BJ (cell line): ENCODE results near the gene PRSS57. TPM values are rescaled to one million over a fixed set of nuclear protein-coding genes. Genes with fewer than 3 reads are reported as not detected.

Source experiments
- CTCF ChIA-PET: fragments of 350-600 bp; formaldehyde crosslinking; extraction: SDS; loops from one replicate; lab custom pipeline; 2021; ENCODE audit warnings: antibody characterized with exemption, inconsistent platforms; lab: Yijun Ruan, JAX
- POLR2A ChIA-PET: fragments of 300-600 bp; sonication (Branson Sonifier 250); formaldehyde crosslinking; extraction: SDS; loops from one replicate; lab custom pipeline; 2021; ENCODE audit warnings: antibody characterized with exemption; lab: Charles Lee
- DNase-seq: peaks from one replicate; pipeline ENCODE4 v3.0.0-alpha.2; 2011; ENCODE audit warnings: low read depth
- H3K27me3 ChIP-seq: 2 replicates; pipeline ENCODE4 v1.6.0; 2011; ENCODE audit warnings: low read length; ENCODE audit not compliant: control insufficient read depth, insufficient read depth
- H3K36me3 ChIP-seq: 2 replicates; pipeline ENCODE4 v1.5.1; 2011; ENCODE audit warnings: low read length; ENCODE audit not compliant: control insufficient read depth, insufficient read depth
- H3K4me3 ChIP-seq: 2 replicates; pipeline ENCODE4 v1.5.1; 2011; ENCODE audit warnings: low read depth, mild to moderate bottlenecking, control low read depth, low read length
- polyA plus RNA-seq: library from polyadenylated mRNA; depleted of rRNA; stranded (reverse); fragments of >200 nt; gene quantifications from 2 replicates; pipeline ENCODE4 v1.2.3, GENCODE V29; 2011
- TF ChIP-seq, protein P1 (sequence below): IDR thresholded peaks from 2 replicates; pipeline ENCODE4 v1.5.1; 2011; ENCODE audit warnings: low read depth, mild to moderate bottlenecking, control low read depth, inconsistent platforms, low read length, moderate library complexity; ENCODE audit not compliant: insufficient read depth

The PRSS57 gene
- polyA plus RNA-seq, 1 experiment = not detected

DNA sequence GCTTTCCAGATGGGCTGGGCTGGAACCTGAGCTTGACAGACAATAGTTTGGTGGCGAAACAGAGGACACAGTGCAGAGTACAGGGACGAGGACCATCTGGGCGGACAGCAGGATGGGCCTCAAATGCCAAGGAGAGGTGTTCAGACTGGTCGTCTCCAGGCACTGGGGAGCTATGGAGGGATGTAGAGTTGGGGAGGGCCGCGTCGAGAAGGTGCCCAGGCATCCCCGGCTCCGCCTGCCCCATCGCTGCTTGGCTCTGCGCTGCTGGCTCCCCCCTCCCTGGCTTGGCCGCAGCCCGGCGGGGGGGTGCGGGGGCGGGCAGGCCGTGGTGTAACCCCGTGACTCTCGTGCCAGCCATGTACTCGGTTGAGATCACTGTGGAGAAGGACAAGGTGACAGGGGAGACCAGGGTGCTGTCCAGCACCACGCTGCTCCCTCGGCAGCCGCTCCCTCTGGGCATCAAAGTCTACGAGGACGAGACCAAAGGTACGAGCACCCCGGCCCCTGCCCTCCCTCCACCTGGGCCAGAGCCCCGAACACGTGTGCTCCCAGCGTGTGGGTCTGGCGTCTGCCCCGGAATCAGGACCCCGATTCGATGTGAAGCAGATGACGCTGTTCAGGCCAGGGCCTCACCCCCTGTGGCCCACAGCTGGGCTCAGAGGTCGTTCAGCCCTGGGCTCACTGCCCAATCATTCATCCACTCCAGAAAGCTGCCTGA lies 44.9 kb upstream of the PRSS57 start:
- Histone ChIP-seq H3K4me3 (no peak overlapping the region), H3K27me3 (no peaks in the 10 kb centered on the region), H3K36me3 (no peaks in the 10 kb centered on the region)
- DNase-seq = no peak
- POLR2A ChIA-PET = no interaction called here
- TF ChIP-seq, protein P1, sequence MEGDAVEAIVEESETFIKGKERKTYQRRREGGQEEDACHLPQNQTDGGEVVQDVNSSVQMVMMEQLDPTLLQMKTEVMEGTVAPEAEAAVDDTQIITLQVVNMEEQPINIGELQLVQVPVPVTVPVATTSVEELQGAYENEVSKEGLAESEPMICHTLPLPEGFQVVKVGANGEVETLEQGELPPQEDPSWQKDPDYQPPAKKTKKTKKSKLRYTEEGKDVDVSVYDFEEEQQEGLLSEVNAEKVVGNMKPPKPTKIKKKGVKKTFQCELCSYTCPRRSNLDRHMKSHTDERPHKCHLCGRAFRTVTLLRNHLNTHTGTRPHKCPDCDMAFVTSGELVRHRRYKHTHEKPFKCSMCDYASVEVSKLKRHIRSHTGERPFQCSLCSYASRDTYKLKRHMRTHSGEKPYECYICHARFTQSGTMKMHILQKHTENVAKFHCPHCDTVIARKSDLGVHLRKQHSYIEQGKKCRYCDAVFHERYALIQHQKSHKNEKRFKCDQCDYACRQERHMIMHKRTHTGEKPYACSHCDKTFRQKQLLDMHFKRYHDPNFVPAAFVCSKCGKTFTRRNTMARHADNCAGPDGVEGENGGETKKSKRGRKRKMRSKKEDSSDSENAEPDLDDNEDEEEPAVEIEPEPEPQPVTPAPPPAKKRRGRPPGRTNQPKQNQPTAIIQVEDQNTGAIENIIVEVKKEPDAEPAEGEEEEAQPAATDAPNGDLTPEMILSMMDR = no peak
- CTCF ChIA-PET = interaction anchor here (1.2 to 2.3 kb wide), 6 partner anchors 11 to 156 kb away, joined by 3 to 6 read pairs (median 4); no protein-coding TSS in a partner anchor

DNA sequence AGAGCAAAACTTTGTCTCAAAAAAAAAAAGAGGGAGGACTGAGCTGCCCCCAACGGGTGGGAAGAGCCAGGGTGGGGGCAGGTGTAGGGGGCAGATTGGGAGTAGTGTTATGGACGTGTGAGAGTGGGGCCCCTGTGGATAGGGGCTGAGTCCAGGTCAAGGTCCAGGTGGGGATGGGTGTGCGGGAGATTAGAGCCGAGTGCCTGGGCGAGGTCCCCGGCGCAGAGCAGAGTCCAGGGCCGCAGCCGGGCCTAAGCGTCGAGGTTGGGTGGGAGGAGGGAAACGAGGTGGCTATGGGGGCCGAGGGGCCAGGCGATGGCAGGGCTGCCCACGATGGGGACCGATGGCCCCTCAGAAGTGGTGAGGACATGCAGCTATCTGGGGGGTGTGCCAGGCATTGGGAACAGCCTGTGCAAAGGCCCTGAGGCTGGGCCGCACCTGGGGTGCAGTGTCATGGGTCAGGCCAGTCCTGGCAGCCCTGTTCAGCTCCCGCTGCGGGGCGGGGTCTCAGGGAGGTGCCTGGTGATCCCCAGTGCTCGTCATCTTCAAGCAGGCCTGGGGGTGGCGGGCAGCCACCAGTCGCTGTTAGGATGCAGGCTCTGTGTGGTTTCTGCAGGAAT lies 43.4 kb upstream of the PRSS57 start:
- POLR2A ChIA-PET = no interaction called here
- Histone ChIP-seq H3K27me3 (no peaks in the 10 kb centered on the region), H3K4me3 (no peak overlapping the region), H3K36me3 (no peaks in the 10 kb centered on the region)
- DNase-seq = no peak
- TF ChIP-seq, protein P1 = no peak
- CTCF ChIA-PET = interaction anchor here (0.9 to 2.0 kb wide), 5 partner anchors 10 to 154 kb away, joined by 3 to 6 read pairs (median 4); partner anchors contain the start of gene MISP

DNA sequence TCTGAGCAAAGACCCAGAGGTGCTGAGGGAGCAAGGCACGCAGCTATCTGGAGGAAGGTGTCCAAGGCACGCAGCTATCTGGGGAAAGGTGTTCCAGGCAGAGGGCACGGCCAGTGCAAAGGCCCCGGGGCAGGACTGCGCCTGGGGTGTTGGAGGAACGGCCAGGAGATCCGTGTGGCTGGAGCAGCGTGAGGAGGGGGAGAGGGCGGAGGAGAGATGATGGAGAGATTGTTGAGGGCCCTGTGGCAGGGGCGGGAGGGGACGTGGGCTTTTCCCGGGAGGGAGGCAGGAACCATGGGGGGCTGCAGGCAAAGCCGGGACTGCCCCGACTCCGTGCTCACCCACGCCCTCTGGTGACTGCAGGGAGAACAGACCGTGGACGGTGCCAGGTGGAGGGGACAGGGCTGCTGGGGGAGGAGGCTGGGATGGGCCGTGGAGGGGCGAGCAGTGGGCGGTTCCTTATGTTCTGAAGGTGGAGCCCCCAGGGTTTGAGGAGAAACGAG lies 42.4 kb upstream of the PRSS57 start:
- CTCF ChIA-PET = interaction anchor here (0.9 to 2.0 kb wide), 5 partner anchors 14 to 153 kb away, joined by 3 to 6 read pairs (median 4); partner anchors contain the start of genes MISP and RNF126
- DNase-seq = no peak
- POLR2A ChIA-PET = no interaction called here
- Histone ChIP-seq H3K4me3 (no peak overlapping the region), H3K27me3 (no peaks in the 10 kb centered on the region), H3K36me3 (no peaks in the 10 kb centered on the region)
- TF ChIP-seq, protein P1 = peak; percentile 76

DNA sequence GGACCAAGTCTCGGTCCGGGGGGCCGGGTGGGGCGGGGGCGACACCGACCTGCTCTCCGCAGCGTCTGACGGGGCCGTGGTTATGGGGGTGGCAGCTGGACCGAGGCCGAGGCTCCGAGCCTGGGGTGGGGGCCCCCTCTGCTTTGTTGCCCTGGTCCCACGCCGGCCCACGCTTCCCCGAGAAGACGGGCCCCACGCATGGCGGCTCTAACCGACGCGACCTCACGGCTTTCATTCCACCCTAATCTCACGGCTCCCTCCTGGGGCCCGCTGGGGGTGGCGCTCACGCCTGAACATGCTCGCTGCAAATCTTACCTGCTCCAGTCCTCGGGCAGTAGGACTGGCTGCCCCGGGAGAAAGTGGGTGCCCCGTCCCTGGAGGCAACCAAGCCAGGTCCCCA lies 40.9 kb upstream of the PRSS57 start:
- TF ChIP-seq, protein P1 = no peak
- POLR2A ChIA-PET = no interaction called here
- no peaks in the 10 kb centered on the region for H3K36me3 ChIP-seq
- H3K27me3 ChIP-seq = no peaks in the 10 kb centered on the region
- DNase-seq = no peak
- H3K4me3 ChIP-seq = no peak overlapping the region
- CTCF ChIA-PET = interaction anchor here (1.2 kb wide), 1 partner anchor 73 kb away, joined by 3 read pairs; the partner anchor contains the start of gene RNF126

DNA sequence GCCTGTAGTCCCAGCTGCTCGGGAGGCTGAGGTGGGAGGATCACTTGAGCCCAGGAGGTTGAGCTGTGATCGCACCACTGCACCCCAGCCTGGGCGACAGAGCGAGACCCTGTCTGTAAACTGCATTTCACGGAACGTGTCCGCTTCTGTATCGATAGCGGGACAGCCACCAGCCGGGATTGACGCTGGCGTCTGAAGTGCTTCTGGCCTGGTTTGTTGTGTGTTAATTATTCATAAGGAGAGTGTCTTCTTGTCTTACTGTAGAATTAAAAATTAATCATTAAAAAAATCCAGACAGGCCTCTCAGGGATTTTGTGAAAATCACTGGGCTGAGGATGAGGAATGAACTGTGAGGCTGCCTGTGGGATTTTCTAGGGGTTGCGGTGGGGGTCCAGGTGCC lies 39.5 kb upstream of the PRSS57 start:
- POLR2A ChIA-PET = no interaction called here
- Histone ChIP-seq H3K4me3 (no peak overlapping the region), H3K27me3 (no peaks in the 10 kb centered on the region), H3K36me3 (no peaks in the 10 kb centered on the region)
- DNase-seq = no peak
- TF ChIP-seq, protein P1 = no peak
- CTCF ChIA-PET = interaction anchor here (0.6 to 1.9 kb wide), 24 partner anchors 8 to 213 kb away, joined by 3 to 20 read pairs (median 3); partner anchors contain the start of genes FSTL3, PALM and RNF126
